Osteoblast (primary cell): ENCODE results near the gene ANO1. TPM values are rescaled to one million over a fixed set of nuclear protein-coding genes. Genes with fewer than 3 reads are reported as not detected.

ENCODE experiments used
- DNase-seq: peaks from one replicate; pipeline ENCODE4 v3.0.0; 2011; ENCODE audit warnings: low spot score, mixed read lengths; ENCODE audit not compliant: insufficient read length; ENCODE audit errors: missing footprints
- H2AFZ ChIP-seq: 2 replicates; pipeline ENCODE4 v1.6.0; 2011; ENCODE audit warnings: mild to moderate bottlenecking, low read length
- H3K27ac ChIP-seq: 2 replicates; pipeline ENCODE4 v1.5.1; 2011; ENCODE audit warnings: mild to moderate bottlenecking, low read depth, low read length, moderate library complexity
- H3K27me3 ChIP-seq: 2 replicates; pipeline ENCODE4 v1.6.0; 2012; ENCODE audit warnings: mild to moderate bottlenecking, control low read depth, inconsistent platforms, low read length, moderate library complexity; ENCODE audit not compliant: insufficient read depth
- H3K36me3 ChIP-seq: 2 replicates; pipeline ENCODE4 v1.5.1; 2011; ENCODE audit warnings: mild to moderate bottlenecking, low read length, control low read depth, moderate library complexity; ENCODE audit not compliant: insufficient read depth
- H3K4me1 ChIP-seq: 2 replicates; pipeline ENCODE4 v1.5.1; 2011; ENCODE audit warnings: mild to moderate bottlenecking, low read length, control low read depth, moderate library complexity; ENCODE audit not compliant: insufficient read depth
- H3K4me2 ChIP-seq: 2 replicates; pipeline ENCODE4 v1.6.0; 2011; ENCODE audit warnings: mild to moderate bottlenecking, low read length; ENCODE audit not compliant: insufficient read depth
- H3K4me3 ChIP-seq: fragments of 200-600 bp; sonication (generic); 3 replicates; pipeline ENCODE4 v1.5.1; 2012; ENCODE audit warnings: mild to moderate bottlenecking, low read length, inconsistent platforms; ENCODE audit not compliant: insufficient read depth
- H3K79me2 ChIP-seq: 2 replicates; pipeline ENCODE4 v1.6.0; 2012; ENCODE audit warnings: mild to moderate bottlenecking, low read length, control low read depth, inconsistent platforms; ENCODE audit not compliant: insufficient read depth
- H3K9me3 ChIP-seq: 2 replicates; pipeline ENCODE4 v1.5.1; 2011; ENCODE audit warnings: low read depth, low read length, control low read depth
- H4K20me1 ChIP-seq: 2 replicates; pipeline ENCODE4 v1.6.0; 2012; ENCODE audit warnings: mild to moderate bottlenecking, low read length, control low read depth; ENCODE audit not compliant: insufficient read depth
- CTCF ChIP-seq: IDR thresholded peaks from 2 replicates; pipeline ENCODE4 v1.5.1; 2011; ENCODE audit warnings: mild to moderate bottlenecking, low read depth, low read length, moderate library complexity; ENCODE audit errors: extremely low read depth
- total RNA-seq: library from RNA; depleted of rRNA; stranded (reverse); fragments of >200 nt; gene quantifications from 2 replicates; pipeline ENCODE4 v1.2.3, GENCODE V29; 2012

Gene ANO1
- total RNA-seq, 1 donor = not detected

- peaks cover 22% of the 10 kb centered on the region for H3K4me1 ChIP-seq
- H3K27ac ChIP-seq = peak overlapping the region; percentile 94
- H3K9me3 ChIP-seq = no peaks in the 10 kb centered on the region
- peaks cover 36% of the 10 kb centered on the region for H3K79me2 ChIP-seq
- DNase-seq = peak; percentile 13
- peak overlapping the region; percentile 92 for H2AFZ ChIP-seq
- peak overlapping the region; percentile 93 for H3K4me2 ChIP-seq
- TF ChIP-seq CTCF = no peak
- H3K36me3 ChIP-seq = peaks cover 23% of the 10 kb centered on the region
- H3K4me3 ChIP-seq = peak overlapping the region; percentile 76
- H3K27me3 ChIP-seq = no peaks in the 10 kb centered on the region
- peaks cover 28% of the 10 kb centered on the region for H4K20me1 ChIP-seq
Observed at GRCh38 chr11:70201882-70202861, 124.1 kb downstream of the ANO1 start.

GRCh38 chr11:70202920-70203750 lies 125.0 kb downstream of the ANO1 start, which contains the start of gene FADD:
TSS of gene FADD (plus strand) at chr11:70203296. CDS start at chr11:70203460, 164 bp downstream.
- H3K4me1 ChIP-seq = peaks cover 22% of the 10 kb centered on the region
- H3K27ac ChIP-seq = peak within 1 kb of the TSS; percentile 94
- H3K79me2 ChIP-seq = peaks cover 44% of the 10 kb centered on the region
- no peaks in the 10 kb centered on the region for H3K27me3 ChIP-seq
- TF ChIP-seq CTCF = no peak
- peaks cover 32% of the 10 kb centered on the region for H3K36me3 ChIP-seq
- no peaks in the 10 kb centered on the region for H3K9me3 ChIP-seq
- H2AFZ ChIP-seq = peak within 1 kb of the TSS; percentile 92
- peak within 1 kb of the TSS; percentile 93 for H3K4me2 ChIP-seq
- H3K4me3 ChIP-seq = peak within 1 kb of the TSS; percentile 76
- DNase-seq = peak; percentile 98
- H4K20me1 ChIP-seq = peaks cover 36% of the 10 kb centered on the region

GRCh38 chr11:70203751-70204465 lies 125.8 kb downstream of the ANO1 start:
- no peak for TF ChIP-seq CTCF
- peak; percentile 97 for DNase-seq
- H3K4me3 ChIP-seq = peak overlapping the region; percentile 76
- H3K27me3 ChIP-seq = no peaks in the 10 kb centered on the region
- H3K4me1 ChIP-seq = peaks cover 22% of the 10 kb centered on the region
- peaks cover 52% of the 10 kb centered on the region for H3K79me2 ChIP-seq
- H2AFZ ChIP-seq = peak overlapping the region; percentile 56
- peak overlapping the region; percentile 94 for H3K27ac ChIP-seq
- peaks cover 40% of the 10 kb centered on the region for H3K36me3 ChIP-seq
- H3K9me3 ChIP-seq = no peaks in the 10 kb centered on the region
- H3K4me2 ChIP-seq = peak overlapping the region; percentile 93
- peaks cover 42% of the 10 kb centered on the region for H4K20me1 ChIP-seq
